Right hindlimb (tissue), 1 donor: ENCODE results near the gene PMPCA.
A peak's percentile ranks its signal among the peaks of the same experiment; 100 is the strongest.
"Not testable (repeated sequence)": the region's sequence is repeated elsewhere in the genome, so short reads cannot be mapped to it uniquely, and the experiment has no call there.

Experiments
- DNase-seq: peaks from one replicate; pipeline ENCODE4 v3.0.0-alpha.2; 2018

Gene PMPCA

GRCh38 chr9:136418182-136419091 lies 8.0 kb downstream of the PMPCA start:
- DNase-seq: no peak

- DNase-seq: no peak
Observed at GRCh38 chr9:136419092-136419420, 8.6 kb downstream of the PMPCA start.

GRCh38 chr9:136421791-136422190 lies 11.3 kb downstream of the PMPCA start:
- no peak for DNase-seq

- no peak for DNase-seq
Observed at GRCh38 chr9:136422876-136423275, 12.4 kb downstream of the PMPCA start.

GRCh38 chr9:136423432-136424146 lies 13.1 kb downstream of the PMPCA start:
- no peak for DNase-seq

GRCh38 chr9:136424750-136425362 lies 14.4 kb downstream of the PMPCA start:
- DNase-seq: no peak

- DNase-seq: not testable (repeated sequence)
Observed at GRCh38 chr9:136425367-136425766, 14.9 kb downstream of the PMPCA start.

GRCh38 chr9:136426787-136427186 lies 16.3 kb downstream of the PMPCA start:
- no peak for DNase-seq

GRCh38 chr9:136429075-136429628 lies 18.7 kb downstream of the PMPCA start:
- no peak for DNase-seq

GRCh38 chr9:136429683-136430491 lies 19.4 kb downstream of the PMPCA start:
- DNase-seq: no peak

GRCh38 chr9:136430588-136431234 lies 20.3 kb downstream of the PMPCA start:
- DNase-seq: no peak

- DNase-seq: no peak
Observed at GRCh38 chr9:136431782-136432350, 21.4 kb downstream of the PMPCA start.

GRCh38 chr9:136432591-136432990 lies 22.1 kb downstream of the PMPCA start:
- DNase-seq: no peak

GRCh38 chr9:136433043-136433715 lies 22.7 kb downstream of the PMPCA start:
- DNase-seq: no peak

- no peak for DNase-seq
Observed at GRCh38 chr9:136433849-136434579, 23.6 kb downstream of the PMPCA start.

- no peak for DNase-seq
Observed at GRCh38 chr9:136434580-136435169, 24.2 kb downstream of the PMPCA start.

- no peak for DNase-seq
Observed at GRCh38 chr9:136436055-136436634, 25.7 kb downstream of the PMPCA start.

- peak; percentile 45 for DNase-seq
Observed at GRCh38 chr9:136437430-136437829, 27.0 kb downstream of the PMPCA start.

- DNase-seq: no peak
Observed at GRCh38 chr9:136437839-136438547, 27.5 kb downstream of the PMPCA start.
